ENCODE data around the gene CETP.

GRCh38 chr16:56956076-56956475 lies 5.7 kb upstream of the CETP start:
- TF ChIP-seq CTCF (IDR thresholded peaks at IDR 0.05; ENCODE audit: low read depth, low read length, missing input control) (no peak), SP1 (IDR thresholded peaks at IDR 0.05) (no peak), GABPA (IDR thresholded peaks at IDR 0.05 in 1 of 2, conservative IDR thresholded peaks at IDR 0.05 in 1 of 2) (no peak), MAX (IDR thresholded peaks at IDR 0.05) (no peak)

Measured in liver (tissue), 3 donors.